H1 (cell line): ENCODE data around the gene ZFAND3. TPM values are rescaled to one million over a fixed set of nuclear protein-coding genes. Genes with fewer than 3 reads are reported as not detected.

Source experiments
- CHD7 ChIP-seq: fragments of 300-600 bp; sonication (generic); IDR thresholded peaks from 2 replicates; pipeline ENCODE4 v1.7.1; 2012; ENCODE audit warnings: low read length, moderate library complexity, mild to moderate bottlenecking, inconsistent platforms; ENCODE audit not compliant: insufficient replicate concordance
- HDAC6 ChIP-seq: IDR thresholded peaks from one replicate; pipeline ENCODE4 v1.7.1; 2012; ENCODE audit warnings: low read depth, mild to moderate bottlenecking, inconsistent platforms, low read length, moderate library complexity
- NANOG ChIP-seq: IDR thresholded peaks from 2 replicates; pipeline ENCODE4 v1.6.1; 2011; ENCODE audit warnings: low read length, low read depth, mild to moderate bottlenecking, inconsistent platforms; ENCODE audit not compliant: insufficient read depth, poor library complexity, severe bottlenecking
- PHF8 ChIP-seq: fragments of 200-600 bp; sonication (generic); conservative IDR thresholded peaks from 2 replicates; pipeline ENCODE4 v1.7.1; 2012; ENCODE audit warnings: low read depth, mild to moderate bottlenecking, inconsistent platforms, low read length, moderate library complexity
- RXRA ChIP-seq: IDR thresholded peaks from 2 replicates; pipeline ENCODE4 v1.6.1; 2011; ENCODE audit warnings: low read depth, mild to moderate bottlenecking, low read length, moderate library complexity; ENCODE audit not compliant: insufficient read depth
- polyA plus RNA-seq, 7 experiments: library from polyadenylated mRNA; depleted of rRNA in 3 of 7; stranded (reverse) in 5 of 7; unstranded in 2 of 7; fragments of >200 nt in 5 of 7; fragments of 200-250 nt in 2 of 7; gene quantifications; 1 replicate in 5 of 7; 2 replicates in 1 of 7; 4 replicates in 1 of 7; pipeline versions ENCODE4 v1.2.1 to v1.2.3, GENCODE V29; 2011 to 2013; ENCODE audit warnings: missing spikeins in 2 of 7, mixed read lengths in 2 of 7
- total RNA-seq: library from RNA; stranded (reverse); fragmentation: NEBNext Ultra II Directional; extraction: Animal tissue kit (Norgen Biotek cat#: 25700); gene quantifications from 2 replicates; pipeline ENCODE4 v1.2.1, GENCODE V29; 2021
- TF ChIP-seq, protein P1 (sequence below): IDR thresholded peaks from 2 replicates; pipeline ENCODE4 v1.6.1; 2012; ENCODE audit warnings: inconsistent platforms
- TF ChIP-seq, protein P2 (sequence below): IDR thresholded peaks from 2 replicates; pipeline ENCODE4 v1.6.1; 2011; ENCODE audit warnings: low read length, improper control_type of control experiment

The ZFAND3 gene
- total and polyA plus RNA-seq, 2 of the 8 experiments (the other 6 are each of a cell fraction or from before 2014, with no cell fraction given): 13.0 to 51.3 TPM

GRCh38 chr6:37845026-37845911, 25.7 kb downstream of the ZFAND3 start (continued):
- TF ChIP-seq NANOG: no peak
- TF ChIP-seq, protein P1, sequence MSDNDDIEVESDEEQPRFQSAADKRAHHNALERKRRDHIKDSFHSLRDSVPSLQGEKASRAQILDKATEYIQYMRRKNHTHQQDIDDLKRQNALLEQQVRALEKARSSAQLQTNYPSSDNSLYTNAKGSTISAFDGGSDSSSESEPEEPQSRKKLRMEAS: no peak
- TF ChIP-seq HDAC6: no peak
- TF ChIP-seq RXRA: no peak
- TF ChIP-seq CHD7: no peak
- TF ChIP-seq, protein P2, sequence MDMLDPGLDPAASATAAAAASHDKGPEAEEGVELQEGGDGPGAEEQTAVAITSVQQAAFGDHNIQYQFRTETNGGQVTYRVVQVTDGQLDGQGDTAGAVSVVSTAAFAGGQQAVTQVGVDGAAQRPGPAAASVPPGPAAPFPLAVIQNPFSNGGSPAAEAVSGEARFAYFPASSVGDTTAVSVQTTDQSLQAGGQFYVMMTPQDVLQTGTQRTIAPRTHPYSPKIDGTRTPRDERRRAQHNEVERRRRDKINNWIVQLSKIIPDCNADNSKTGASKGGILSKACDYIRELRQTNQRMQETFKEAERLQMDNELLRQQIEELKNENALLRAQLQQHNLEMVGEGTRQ: no peak
- no peak for TF ChIP-seq PHF8
